NOMO-1 treated with dmso at 0.1 percent for 144 hours (cell line): ENCODE measurements around the gene COL16A1.
A peak's percentile ranks its signal among the peaks of the same experiment; 100 is the strongest.

Experiments
- DNase-seq: peaks from one replicate; lab custom pipeline; 2025; ENCODE audit not compliant: unreplicated experiment; lab: John Stamatoyannopoulos, UW

The COL16A1 gene

GRCh38 chr1:31650161-31651088, 53.4 kb downstream of the COL16A1 start:
- DNase-seq, result no peak

GRCh38 chr1:31648641-31649357, 55.0 kb downstream of the COL16A1 start:
- DNase-seq, result no peak

GRCh38 chr1:31648190-31648589, 55.6 kb downstream of the COL16A1 start:
- DNase-seq, result no peak

GRCh38 chr1:31647106-31647505, 56.7 kb downstream of the COL16A1 start:
- no peak for DNase-seq

GRCh38 chr1:31646259-31646960, 57.4 kb downstream of the COL16A1 start:
- DNase-seq, result no peak

GRCh38 chr1:31645274-31645568, 58.6 kb downstream of the COL16A1 start:
- no peak for DNase-seq

- DNase-seq, result peak; percentile 97
Observed at GRCh38 chr1:31644560-31645273, 59.1 kb downstream of the COL16A1 start, which contains the start of gene PEF1. TSS of gene PEF1 (minus strand) at chr1:31644876. CDS start at chr1:31644864, 12 bp downstream.

- no peak for DNase-seq
Observed at GRCh38 chr1:31643976-31644559, 59.7 kb downstream of the COL16A1 start.

GRCh38 chr1:31642897-31643296, 60.9 kb downstream of the COL16A1 start:
- DNase-seq, result no peak

- no peak for DNase-seq
Observed at GRCh38 chr1:31642366-31642765, 61.5 kb downstream of the COL16A1 start.

GRCh38 chr1:31640964-31641363, 62.9 kb downstream of the COL16A1 start:
- DNase-seq, result no peak

- no peak for DNase-seq
Observed at GRCh38 chr1:31640179-31640578, 63.6 kb downstream of the COL16A1 start.

GRCh38 chr1:31639543-31639942, 64.3 kb downstream of the COL16A1 start:
- DNase-seq, result peak; percentile 57

GRCh38 chr1:31637915-31638673, 65.7 kb downstream of the COL16A1 start:
- DNase-seq, result no peak

GRCh38 chr1:31633117-31633516, 70.7 kb downstream of the COL16A1 start:
- no peak for DNase-seq

- DNase-seq, result no peak
Observed at GRCh38 chr1:31632649-31633048, 71.2 kb downstream of the COL16A1 start.

GRCh38 chr1:31628931-31629556, 74.8 kb downstream of the COL16A1 start:
- DNase-seq, result no peak

- no peak for DNase-seq
Observed at GRCh38 chr1:31627930-31628559, 75.8 kb downstream of the COL16A1 start.
